Measurements from ENCODE around the gene KCNIP1.

- TF ChIP-seq CTCF (IDR thresholded peaks at IDR 0.05) (no peak), REST (IDR thresholded peaks at IDR 0.05; ENCODE audit: insufficient read depth in 1 of 2, low read depth in 2 of 2, low read length in 1 of 2) (no peak)
Measured at GRCh38 chr5:170582644-170583330, 79.0 kb downstream of the KCNIP1 start.

All from Panc1 (cell line).